CD4-positive, alpha-beta memory T cell (primary cell): ENCODE results near the gene LKAAEAR1. TPM values are rescaled to one million over a fixed set of nuclear protein-coding genes. Genes with fewer than 3 reads are reported as not detected.

Experiments
- CTCF ChIA-PET: fragments of 350-600 bp; sonication (Branson Sonifier 250); formaldehyde crosslinking; loops from one replicate; lab custom pipeline; 2021; ENCODE audit warnings: inconsistent platforms; ENCODE audit not compliant: partially characterized antibody; lab: Charles Lee
- POLR2A ChIA-PET: fragments of 350-600 bp; sonication (Branson Sonifier 250); formaldehyde crosslinking; loops from one replicate; lab custom pipeline; 2021; ENCODE audit not compliant: partially characterized antibody; lab: Charles Lee
- DNase-seq, 5 donors: peaks; one replicate each; pipeline versions ENCODE4 v3.0.0 to v3.0.0-alpha.2; 2020 to 2022; ENCODE audit warnings: mixed read lengths in 1 of 5
- H3K27ac ChIP-seq: one replicate; pipeline ENCODE4 v1.7.0; 2013; ENCODE audit warnings: low read depth, low read length
- H3K27me3 ChIP-seq: 2 replicates; pipeline ENCODE4 v1.7.0; 2013; ENCODE audit warnings: mild to moderate bottlenecking, low read length, moderate library complexity; ENCODE audit not compliant: insufficient read depth
- H3K36me3 ChIP-seq: 2 replicates; pipeline ENCODE4 v1.7.0; 2013; ENCODE audit warnings: mild to moderate bottlenecking, low read length, moderate library complexity; ENCODE audit not compliant: insufficient read depth
- H3K4me1 ChIP-seq: 2 replicates; pipeline ENCODE4 v1.7.0; 2013; ENCODE audit warnings: mild to moderate bottlenecking, low read length, moderate library complexity; ENCODE audit not compliant: insufficient read depth
- H3K4me3 ChIP-seq, 2 donors: one replicate each; pipeline ENCODE4 v1.7.0; 2013; ENCODE audit warnings: low read length in 2 of 2, mild to moderate bottlenecking in 1 of 2
- H3K9me3 ChIP-seq, 2 donors: one replicate each; pipeline ENCODE4 v1.7.0; 2013; ENCODE audit warnings: low read length in 2 of 2, control low read depth in 1 of 2; ENCODE audit not compliant: control insufficient read depth in 1 of 2
- H3K27ac Mint-ChIP-seq, 7 donors: one replicate each; pipeline ENCODE4 v1.8.0; 2020 to 2021; ENCODE audit warnings: mixed read lengths in 7 of 7, mild to moderate bottlenecking in 6 of 7, inconsistent platforms in 3 of 7, moderate library complexity in 3 of 7
- H3K27me3 Mint-ChIP-seq, 2 donors: one replicate each; pipeline ENCODE4 v1.8.0; 2020 to 2021; ENCODE audit warnings: mixed read lengths in 2 of 2
- H3K36me3 Mint-ChIP-seq, 2 donors: one replicate each; pipeline ENCODE4 v1.8.0; 2020 to 2021; ENCODE audit warnings: mixed read lengths in 2 of 2, inconsistent platforms in 1 of 2, mild to moderate bottlenecking in 1 of 2
- H3K4me1 Mint-ChIP-seq, 4 donors: one replicate each; pipeline ENCODE4 v1.8.0; 2020 to 2021; ENCODE audit warnings: mixed read lengths in 4 of 4, mild to moderate bottlenecking in 1 of 4
- H3K4me3 Mint-ChIP-seq, 8 donors: one replicate each; pipeline ENCODE4 v1.8.0; 2020 to 2021; ENCODE audit warnings: mixed read lengths in 8 of 8, mild to moderate bottlenecking in 7 of 8, moderate library complexity in 6 of 8, inconsistent platforms in 3 of 8
- H3K9me3 Mint-ChIP-seq, 8 donors: one replicate each; pipeline ENCODE4 v1.8.0; 2020 to 2021; ENCODE audit warnings: mixed read lengths in 8 of 8, mild to moderate bottlenecking in 5 of 8, inconsistent platforms in 3 of 8, moderate library complexity in 1 of 8
- intact Hi-C: fragments of 100-400 bp; cut with micrococcal nuclease; formaldehyde crosslinking; loops from one replicate; pipeline ENCODE4 v1.15.1; 2023
- polyA plus RNA-seq, 2 donors: library from polyadenylated mRNA; unstranded; fragments of 300-500 nt; fragmentation: Illumina TruSeq; gene quantifications; one replicate each; pipeline ENCODE4 v1.2.3, GENCODE V29; 2021
- total RNA-seq, 2 experiments: library from RNA; stranded (reverse); gene quantifications; one replicate each; pipeline ENCODE4 v1.2.3, GENCODE V29; 2021

The LKAAEAR1 gene
- total and polyA plus RNA-seq, 4 experiments from 2014 or later, result 0.30 to 0.63 (median 0.39) TPM; not detected in 1

- Histone ChIP-seq H3K27ac (no peak overlapping the region), H3K27me3 (no peaks in the 10 kb centered on the region), H3K4me1 (peaks cover 44% of the 10 kb centered on the region), H3K9me3 (no peaks in the 10 kb centered on the region), H3K4me3 (no peak overlapping the region), H3K36me3 (peaks cover 16% of the 10 kb centered on the region)
- intact Hi-C loops, result no loop called here
- peaks cover 0 to 15% of the 10 kb centered on the region in 2 donors for H3K36me3 Mint-ChIP-seq
- ChIA-PET CTCF (interaction anchor here (0.6 to 1.8 kb wide), 3 partner anchors 9 to 73 kb away, joined by 3 to 7 read pairs (median 3); partner anchors contain the start of gene RGS19), POLR2A (interaction anchor here (0.6 to 1.9 kb wide), 3 partner anchors 10 to 149 kb away, joined by 3 to 7 read pairs (median 3); partner anchors contain the start of genes LKAAEAR1, OPRL1 and RGS19)
- H3K4me1 Mint-ChIP-seq, result peaks cover 16 to 40% (median 27%) of the 10 kb centered on the region in 4 donors
- H3K4me3 Mint-ChIP-seq, result no peak overlapping the region
- DNase-seq, result no peak
- H3K9me3 Mint-ChIP-seq, result no peaks in the 10 kb centered on the region
- no peaks in the 10 kb centered on the region for H3K27me3 Mint-ChIP-seq
- no peak overlapping the region for H3K27ac Mint-ChIP-seq
These were observed 14.5 kb downstream of the LKAAEAR1 start for GRCh38 chr20:64069614-64070243.

GRCh38 chr20:64069209-64069613, 15.0 kb downstream of the LKAAEAR1 start:
- intact Hi-C loops, result no loop called here
- POLR2A ChIA-PET, result interaction anchor here (0.6 to 1.9 kb wide), 3 partner anchors 9 to 148 kb away, joined by 3 to 12 read pairs (median 7); partner anchors contain the start of genes LKAAEAR1, OPRL1 and RGS19
- Histone ChIP-seq H3K4me3 (no peak overlapping the region), H3K36me3 (peaks cover 15% of the 10 kb centered on the region), H3K4me1 (peaks cover 48% of the 10 kb centered on the region), H3K9me3 (no peaks in the 10 kb centered on the region), H3K27me3 (no peaks in the 10 kb centered on the region), H3K27ac (no peak overlapping the region)
- H3K36me3 Mint-ChIP-seq, result peaks cover 0 to 11% of the 10 kb centered on the region in 2 donors
- H3K4me1 Mint-ChIP-seq, result peaks cover 16 to 41% (median 31%) of the 10 kb centered on the region in 4 donors
- no peaks in the 10 kb centered on the region for H3K9me3 Mint-ChIP-seq
- CTCF ChIA-PET, result interaction anchor here (1.4 to 1.8 kb wide), 2 partner anchors 9 to 13 kb away, joined by 3 to 7 read pairs; partner anchors contain the start of gene RGS19
- H3K27ac Mint-ChIP-seq, result no peak overlapping the region
- DNase-seq, result no peak
- no peaks in the 10 kb centered on the region for H3K27me3 Mint-ChIP-seq
- H3K4me3 Mint-ChIP-seq, result no peak overlapping the region

- H3K27ac ChIP-seq, result no peak overlapping the region
- DNase-seq, result no peak
- POLR2A ChIA-PET, result interaction anchor here (1.4 to 1.9 kb wide), 2 partner anchors 10 to 15 kb away, joined by 7 to 12 read pairs; partner anchors contain the start of genes LKAAEAR1, OPRL1 and RGS19
- CTCF ChIA-PET, result interaction anchor here (1.4 kb wide), 1 partner anchor 14 kb away, joined by 3 read pairs; no protein-coding TSS in a partner anchor
- Mint-ChIP-seq H3K9me3 (peaks cover 0 to 2% (median 0%) of the 10 kb centered on the region in 8 donors), H3K27me3 (no peaks in the 10 kb centered on the region), H3K4me3 (no peak overlapping the region), H3K36me3 (peaks cover 0 to 9% of the 10 kb centered on the region in 2 donors), H3K27ac (peak overlapping the region in 1 of 7 donors; percentile 65), H3K4me1 (peaks cover 20 to 47% (median 37%) of the 10 kb centered on the region in 4 donors)
- H3K9me3 ChIP-seq, result no peaks in the 10 kb centered on the region
- H3K27me3 ChIP-seq, result no peaks in the 10 kb centered on the region
- H3K4me3 ChIP-seq, result no peak overlapping the region
- intact Hi-C loops, result no loop called here
- H3K4me1 ChIP-seq, result peaks cover 54% of the 10 kb centered on the region
- peaks cover 9% of the 10 kb centered on the region for H3K36me3 ChIP-seq
These were observed 15.6 kb downstream of the LKAAEAR1 start for GRCh38 chr20:64068386-64069208.

- Histone ChIP-seq H3K27me3 (no peaks in the 10 kb centered on the region), H3K27ac (no peak overlapping the region), H3K36me3 (peaks cover 2% of the 10 kb centered on the region), H3K4me1 (peaks cover 58% of the 10 kb centered on the region), H3K4me3 (no peak overlapping the region), H3K9me3 (no peaks in the 10 kb centered on the region)
- intact Hi-C loops, result no loop called here
- Mint-ChIP-seq H3K27ac (peak overlapping the region in 3 of 7 donors; percentile 68 to 88 (median 73)), H3K4me3 (peak overlapping the region in 1 of 8 donors; percentile 49), H3K27me3 (no peaks in the 10 kb centered on the region), H3K9me3 (peaks cover 0 to 2% (median 0%) of the 10 kb centered on the region in 8 donors), H3K4me1 (peaks cover 21 to 48% (median 37%) of the 10 kb centered on the region in 4 donors), H3K36me3 (peaks cover 0 to 4% of the 10 kb centered on the region in 2 donors)
- CTCF ChIA-PET, result no interaction called here
- POLR2A ChIA-PET, result interaction anchor here (1.4 to 1.9 kb wide), 3 partner anchors 11 to 87 kb away, joined by 5 to 12 read pairs (median 7); partner anchors contain the start of genes LKAAEAR1, OPRL1, PRPF6 and RGS19
- DNase-seq, result no peak
These were observed 16.4 kb downstream of the LKAAEAR1 start for GRCh38 chr20:64067733-64068307.

- Mint-ChIP-seq H3K36me3 (peaks cover 0 to 1% of the 10 kb centered on the region in 2 donors), H3K27me3 (no peaks in the 10 kb centered on the region), H3K27ac (peak overlapping the region; percentile 42 to 88 (median 73)), H3K4me3 (peak overlapping the region in 2 of 8 donors; percentile 22 to 49), H3K4me1 (peaks cover 21 to 48% (median 37%) of the 10 kb centered on the region in 4 donors), H3K9me3 (peaks cover 0 to 2% (median 0%) of the 10 kb centered on the region in 8 donors)
- Histone ChIP-seq H3K27me3 (no peaks in the 10 kb centered on the region), H3K9me3 (no peaks in the 10 kb centered on the region), H3K4me3 (no peak overlapping the region), H3K27ac (no peak overlapping the region), H3K36me3 (no peaks in the 10 kb centered on the region), H3K4me1 (peaks cover 65% of the 10 kb centered on the region)
- DNase-seq, result no peak
- ChIA-PET CTCF (interaction anchor here (1.6 kb wide), 1 partner anchor 10 kb away, joined by 4 read pairs; no protein-coding TSS in a partner anchor), POLR2A (interaction anchor here (0.6 to 3.6 kb wide), 4 partner anchors 9 to 86 kb away, joined by 3 to 27 read pairs (median 10); partner anchors contain the start of genes OPRL1, PRPF6 and RGS19)
- intact Hi-C loops, result no loop called here
These were observed 17.1 kb downstream of the LKAAEAR1 start for GRCh38 chr20:64067005-64067632.

GRCh38 chr20:64065974-64066343, 18.2 kb downstream of the LKAAEAR1 start:
- ChIA-PET CTCF (interaction anchor here (1.6 kb wide), 2 partner anchors 9 to 26 kb away, joined by 4 read pairs; no protein-coding TSS in a partner anchor), POLR2A (interaction anchor here (1.0 to 3.6 kb wide), 6 partner anchors 11 to 529 kb away, joined by 3 to 27 read pairs (median 9); partner anchors contain the start of genes LIME1, OPRL1, PTK6 and RGS19)
- peak overlapping the region; percentile 28 for H3K27ac ChIP-seq
- intact Hi-C loops, result no loop called here
- peaks cover 67% of the 10 kb centered on the region for H3K4me1 ChIP-seq
- no peaks in the 10 kb centered on the region for H3K9me3 ChIP-seq
- no peak overlapping the region for H3K4me3 ChIP-seq
- H3K36me3 Mint-ChIP-seq, result no peaks in the 10 kb centered on the region
- no peaks in the 10 kb centered on the region for H3K27me3 ChIP-seq
- H3K27ac Mint-ChIP-seq, result peak overlapping the region; percentile 83 to 95 (median 92)
- peak overlapping the region in 7 of 8 donors; percentile 55 to 88 (median 66) for H3K4me3 Mint-ChIP-seq
- DNase-seq, result peak; percentile 69 to 85 (median 74)
- peaks cover 0 to 2% (median 0%) of the 10 kb centered on the region in 8 donors for H3K9me3 Mint-ChIP-seq
- H3K36me3 ChIP-seq, result no peaks in the 10 kb centered on the region
- no peaks in the 10 kb centered on the region for H3K27me3 Mint-ChIP-seq
- H3K4me1 Mint-ChIP-seq, result peaks cover 21 to 52% (median 36%) of the 10 kb centered on the region in 4 donors
